Activated naive CD8-positive, alpha-beta T cell treated with anti-CD3 and anti-CD28 coated beads for 36 hours (primary cell): ENCODE data around the gene POU3F1. TPM values are rescaled to one million over a fixed set of nuclear protein-coding genes. Genes with fewer than 3 reads are reported as not detected.

Source experiments
- DNase-seq: peaks from one replicate; pipeline ENCODE4 v3.0.0; 2021
- H3K27ac Mint-ChIP-seq: one replicate; pipeline ENCODE4 v1.8.0; 2022; ENCODE audit warnings: mild to moderate bottlenecking, moderate library complexity, mixed read lengths
- H3K27me3 Mint-ChIP-seq: one replicate; pipeline ENCODE4 v1.8.0; 2022; ENCODE audit warnings: mild to moderate bottlenecking, mixed read lengths
- H3K36me3 Mint-ChIP-seq: one replicate; pipeline ENCODE4 v1.8.0; 2021; ENCODE audit warnings: mild to moderate bottlenecking, mixed read lengths
- H3K4me1 Mint-ChIP-seq: one replicate; pipeline ENCODE4 v1.8.0; 2021; ENCODE audit warnings: mixed read lengths
- H3K4me3 Mint-ChIP-seq: one replicate; pipeline ENCODE4 v1.8.0; 2022; ENCODE audit warnings: mild to moderate bottlenecking, moderate library complexity, mixed read lengths
- H3K9me3 Mint-ChIP-seq: one replicate; pipeline ENCODE4 v1.8.0; 2022; ENCODE audit warnings: mixed read lengths
- total RNA-seq, 2 experiments: library from RNA; stranded (reverse); gene quantifications; one replicate each; pipeline ENCODE4 v1.2.3, GENCODE V29; 2021

POU3F1 gene
- total RNA-seq: under 1 TPM in 1 of 2 experiments, not detected in 1; 0.10 TPM

DNA sequence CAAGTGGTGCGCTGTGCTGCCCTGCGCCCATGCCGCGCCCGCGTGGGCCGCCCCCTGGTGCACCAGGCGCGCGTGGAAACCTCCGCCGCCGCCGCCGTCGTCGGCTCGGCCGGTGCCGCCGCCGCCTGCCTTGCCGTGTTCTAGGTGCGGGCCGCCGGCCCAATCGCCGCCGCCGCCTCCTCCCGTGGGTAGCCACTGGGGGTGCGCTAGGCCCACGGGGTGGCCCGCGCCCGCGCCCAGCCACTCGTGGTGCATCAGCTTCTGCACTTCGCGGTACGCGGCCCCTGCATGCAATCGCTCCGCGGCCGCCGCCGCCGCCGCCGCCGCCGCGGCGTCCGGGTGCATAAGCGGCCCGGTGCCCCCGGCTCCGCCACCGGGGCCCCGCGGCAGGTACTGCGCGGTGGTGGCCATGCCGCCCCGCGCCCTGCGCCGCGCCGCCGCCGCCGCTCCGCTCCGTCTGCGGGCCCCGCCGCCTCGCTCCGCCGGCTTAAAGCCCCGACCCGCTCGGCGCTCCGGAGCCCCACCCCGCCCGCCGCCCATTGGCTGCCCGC, at the start of gene POU3F1:
POU3F1 (minus strand) TSS at position 461 of the 551 bp plus-strand sequence; CDS start at position 411, 50 bp downstream.
- no peaks in the 10 kb centered on the region for H3K36me3 Mint-ChIP-seq
- peaks cover 61% of the 10 kb centered on the region for H3K27me3 Mint-ChIP-seq
- H3K27ac Mint-ChIP-seq: no peak within 1 kb of the TSS
- no peak for DNase-seq
- H3K4me1 Mint-ChIP-seq: peaks cover 2% of the 10 kb centered on the region
- H3K9me3 Mint-ChIP-seq: no peaks in the 10 kb centered on the region
- peak within 1 kb of the TSS; percentile 68 for H3K4me3 Mint-ChIP-seq

DNA sequence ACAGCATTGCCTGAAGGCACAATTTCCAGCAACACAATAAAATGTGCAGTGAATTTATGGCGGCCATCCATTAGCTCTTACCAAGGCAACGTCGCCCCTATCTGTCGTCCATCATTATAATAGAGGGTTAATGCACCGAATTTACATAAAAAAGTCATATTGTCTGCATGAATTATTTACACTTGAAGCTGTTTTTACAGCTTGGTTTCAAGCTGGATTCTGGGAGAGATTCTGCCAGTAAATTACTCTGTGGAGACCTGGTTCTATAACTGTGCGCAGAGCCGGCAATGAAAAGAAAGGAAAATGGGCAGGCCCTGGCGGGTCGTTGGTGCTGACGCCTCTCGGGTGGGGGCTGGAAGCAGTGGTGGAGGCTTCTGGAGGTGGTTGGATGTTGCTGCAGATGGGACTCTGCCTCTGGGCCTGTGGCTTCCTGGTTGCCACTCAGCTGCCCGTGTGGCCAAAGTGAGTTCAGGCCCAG, 48.9 kb upstream of the POU3F1 start:
- Mint-ChIP-seq H3K27ac (no peak overlapping the region), H3K9me3 (no peaks in the 10 kb centered on the region), H3K4me1 (no peaks in the 10 kb centered on the region), H3K36me3 (no peaks in the 10 kb centered on the region), H3K4me3 (no peak overlapping the region), H3K27me3 (peaks cover 22% of the 10 kb centered on the region)
- no peak for DNase-seq

- no peak overlapping the region for H3K27ac Mint-ChIP-seq
- H3K4me1 Mint-ChIP-seq: no peaks in the 10 kb centered on the region
- no peaks in the 10 kb centered on the region for H3K36me3 Mint-ChIP-seq
- H3K4me3 Mint-ChIP-seq: no peak overlapping the region
- peaks cover 28% of the 10 kb centered on the region for H3K27me3 Mint-ChIP-seq
- no peaks in the 10 kb centered on the region for H3K9me3 Mint-ChIP-seq
- no peak for DNase-seq
These were observed 48.2 kb upstream of the POU3F1 start for GRCh38 chr1:38094711-38095290.

DNA sequence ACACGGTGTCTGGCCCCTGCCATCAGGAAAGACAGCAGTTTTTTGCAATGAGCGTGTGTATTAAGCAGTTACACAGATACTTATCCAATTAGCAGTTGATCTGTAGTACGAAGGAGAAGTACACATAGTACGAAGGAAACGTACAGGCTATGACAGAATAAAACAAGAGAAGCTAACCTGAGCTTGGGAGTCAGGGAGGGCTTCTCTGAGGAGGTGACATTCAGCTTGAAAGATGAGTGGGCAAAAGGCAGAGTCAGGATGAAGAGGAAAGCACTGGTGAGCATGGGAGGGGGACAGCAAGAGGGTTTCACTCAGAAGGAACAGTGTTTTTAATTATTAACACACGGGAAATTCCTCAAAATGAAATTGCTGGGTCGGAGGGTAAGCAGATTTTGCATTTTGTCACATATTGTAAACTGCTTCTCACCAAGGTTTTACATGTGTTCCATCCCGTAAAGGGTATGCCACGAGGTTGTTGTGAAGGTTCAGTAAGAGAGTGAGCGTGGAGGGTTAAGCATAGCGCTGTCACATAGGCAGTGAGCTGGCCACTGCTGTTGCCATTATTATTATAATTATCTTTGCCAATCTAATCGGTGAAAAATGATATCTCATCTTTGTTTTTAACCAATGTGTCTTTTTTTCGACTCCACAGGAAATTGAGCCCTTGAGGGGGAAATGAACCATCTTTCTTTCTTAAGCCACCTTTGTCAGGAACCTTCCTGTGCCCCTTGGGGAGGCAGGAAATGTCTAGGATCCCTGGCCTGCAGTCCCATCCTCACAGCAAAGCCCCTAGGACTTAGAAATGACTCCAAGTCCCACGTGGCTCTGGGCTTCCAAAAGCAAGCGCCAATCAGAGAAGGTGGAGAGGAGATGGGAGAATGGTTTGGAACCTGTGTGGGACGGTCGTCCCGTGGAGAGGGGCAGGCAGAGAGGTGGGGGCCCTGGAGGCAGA, 47.3 kb upstream of the POU3F1 start:
- no peak overlapping the region for H3K4me3 Mint-ChIP-seq
- no peaks in the 10 kb centered on the region for H3K9me3 Mint-ChIP-seq
- no peaks in the 10 kb centered on the region for H3K4me1 Mint-ChIP-seq
- no peak for DNase-seq
- no peaks in the 10 kb centered on the region for H3K36me3 Mint-ChIP-seq
- H3K27me3 Mint-ChIP-seq: peaks cover 32% of the 10 kb centered on the region
- no peak overlapping the region for H3K27ac Mint-ChIP-seq

GRCh38 chr1:38092256-38092655, 45.7 kb upstream of the POU3F1 start:
- no peaks in the 10 kb centered on the region for H3K36me3 Mint-ChIP-seq
- H3K4me3 Mint-ChIP-seq: no peak overlapping the region
- DNase-seq: no peak
- no peaks in the 10 kb centered on the region for H3K4me1 Mint-ChIP-seq
- H3K27me3 Mint-ChIP-seq: peaks cover 35% of the 10 kb centered on the region
- H3K9me3 Mint-ChIP-seq: no peaks in the 10 kb centered on the region
- no peak overlapping the region for H3K27ac Mint-ChIP-seq

DNA sequence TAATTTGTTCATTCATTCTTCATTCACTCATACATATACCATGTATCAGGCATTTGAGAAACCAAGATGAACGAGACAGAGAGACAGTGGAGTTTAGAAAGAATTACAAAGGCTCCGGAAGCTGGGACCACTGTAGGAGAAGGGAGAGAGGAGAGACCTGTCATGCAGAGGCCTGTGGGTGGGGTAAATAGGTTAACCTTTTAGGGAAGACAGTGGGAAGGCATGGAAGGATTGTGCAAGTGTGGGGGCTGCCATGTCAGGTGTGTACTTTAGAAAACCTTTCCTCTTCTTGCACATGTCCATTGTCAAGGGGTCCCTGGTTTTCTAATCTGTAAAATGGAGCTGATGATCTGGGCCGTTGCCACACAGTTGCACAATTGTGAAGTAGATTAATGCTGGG, 44.2 kb upstream of the POU3F1 start:
- Mint-ChIP-seq H3K4me1 (no peaks in the 10 kb centered on the region), H3K27me3 (peaks cover 35% of the 10 kb centered on the region), H3K27ac (no peak overlapping the region), H3K36me3 (no peaks in the 10 kb centered on the region), H3K4me3 (no peak overlapping the region), H3K9me3 (no peaks in the 10 kb centered on the region)
- no peak for DNase-seq

GRCh38 chr1:38089712-38090360, 43.2 kb upstream of the POU3F1 start:
- H3K27ac Mint-ChIP-seq: no peak overlapping the region
- H3K9me3 Mint-ChIP-seq: no peaks in the 10 kb centered on the region
- peaks cover 35% of the 10 kb centered on the region for H3K27me3 Mint-ChIP-seq
- H3K4me3 Mint-ChIP-seq: no peak overlapping the region
- no peaks in the 10 kb centered on the region for H3K4me1 Mint-ChIP-seq
- no peak for DNase-seq
- H3K36me3 Mint-ChIP-seq: no peaks in the 10 kb centered on the region

- Mint-ChIP-seq H3K4me1 (no peaks in the 10 kb centered on the region), H3K9me3 (no peaks in the 10 kb centered on the region), H3K4me3 (no peak overlapping the region), H3K36me3 (no peaks in the 10 kb centered on the region), H3K27ac (no peak overlapping the region), H3K27me3 (peaks cover 30% of the 10 kb centered on the region)
- DNase-seq: no peak
These were observed 42.2 kb upstream of the POU3F1 start for GRCh38 chr1:38088791-38089190.

- Mint-ChIP-seq H3K27me3 (peaks cover 26% of the 10 kb centered on the region), H3K9me3 (no peaks in the 10 kb centered on the region), H3K36me3 (no peaks in the 10 kb centered on the region), H3K4me3 (no peak overlapping the region), H3K27ac (no peak overlapping the region), H3K4me1 (no peaks in the 10 kb centered on the region)
- DNase-seq: no peak
These were observed 41.8 kb upstream of the POU3F1 start for GRCh38 chr1:38088366-38088765.

DNA sequence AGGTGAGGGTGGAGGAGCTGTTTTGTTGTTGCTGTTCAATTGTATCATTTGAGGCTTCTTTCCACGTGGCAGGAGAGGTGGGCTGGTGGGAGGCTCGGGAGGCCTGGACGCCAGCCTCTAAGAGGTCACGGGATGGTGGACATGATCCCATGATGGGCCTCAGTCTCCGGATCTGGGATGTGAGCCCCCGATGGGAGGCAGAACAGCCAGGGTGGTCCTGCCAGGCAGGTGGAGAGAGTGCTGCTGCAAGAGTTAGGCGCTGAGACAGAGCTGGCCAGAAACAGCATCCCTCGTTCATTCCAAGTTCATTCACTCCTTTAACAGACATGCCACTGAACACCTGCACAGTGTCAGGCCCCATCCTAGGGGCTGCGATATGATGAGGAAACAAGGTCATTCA, 41.1 kb upstream of the POU3F1 start:
- Mint-ChIP-seq H3K36me3 (no peaks in the 10 kb centered on the region), H3K27ac (no peak overlapping the region), H3K4me1 (no peaks in the 10 kb centered on the region), H3K27me3 (peaks cover 24% of the 10 kb centered on the region), H3K4me3 (no peak overlapping the region), H3K9me3 (no peaks in the 10 kb centered on the region)
- DNase-seq: no peak

DNA sequence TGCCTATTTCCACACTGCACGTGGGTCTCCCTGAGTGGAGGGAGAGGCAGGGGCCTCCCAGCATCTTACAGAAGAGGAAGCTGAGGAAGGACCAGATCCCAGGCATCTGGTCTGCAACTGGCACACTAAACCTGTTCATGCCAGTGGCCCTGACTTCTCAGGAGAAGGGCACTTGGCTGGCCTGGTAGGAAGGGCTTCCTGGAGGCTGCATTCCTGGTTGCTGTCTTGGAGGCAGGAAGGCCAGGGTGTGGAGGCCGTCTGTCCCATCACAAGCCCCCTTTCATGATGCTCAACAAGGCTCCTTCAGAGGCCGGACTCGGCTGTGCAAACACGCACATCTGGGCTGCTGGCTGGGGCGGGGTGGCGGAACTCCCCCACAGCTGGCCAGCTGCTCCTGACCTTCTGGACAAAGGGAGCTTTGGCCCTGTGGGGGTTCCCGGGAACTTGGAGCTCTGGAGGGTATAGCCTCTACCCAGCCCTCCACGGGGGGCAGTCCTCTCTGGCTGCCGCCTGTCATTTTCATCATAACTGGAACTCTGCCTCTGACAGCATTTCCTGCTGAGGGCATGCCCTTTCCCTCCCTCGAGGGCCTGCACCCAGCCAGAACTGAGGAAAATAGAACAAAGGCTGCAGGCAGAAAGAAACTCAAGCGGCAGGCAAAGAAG, 39.2 kb upstream of the POU3F1 start:
- Mint-ChIP-seq H3K27me3 (peaks cover 18% of the 10 kb centered on the region), H3K4me1 (no peaks in the 10 kb centered on the region), H3K27ac (no peak overlapping the region), H3K36me3 (no peaks in the 10 kb centered on the region), H3K9me3 (no peaks in the 10 kb centered on the region), H3K4me3 (no peak overlapping the region)
- no peak for DNase-seq

DNA sequence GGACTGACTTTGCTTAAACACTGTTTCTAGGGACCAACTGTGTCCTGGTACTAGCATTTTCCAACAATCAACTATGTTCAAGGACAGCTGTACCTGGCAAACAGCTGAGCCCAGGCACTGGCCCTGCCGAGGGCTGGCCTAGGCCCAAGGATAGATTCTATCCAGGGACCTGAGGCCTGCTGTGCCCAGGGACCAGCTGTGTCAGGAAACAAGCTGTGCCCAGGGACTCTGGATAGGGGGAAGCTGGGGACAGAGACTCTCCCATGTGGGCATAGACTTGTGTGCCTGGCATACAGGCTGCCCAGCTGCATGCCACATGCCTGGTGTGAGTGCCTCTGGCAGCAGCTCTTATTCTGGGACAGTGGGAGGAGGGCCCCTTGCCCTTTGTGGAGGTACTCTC, 38.1 kb upstream of the POU3F1 start:
- Mint-ChIP-seq H3K4me1 (no peaks in the 10 kb centered on the region), H3K4me3 (no peak overlapping the region), H3K27me3 (peaks cover 9% of the 10 kb centered on the region), H3K9me3 (no peaks in the 10 kb centered on the region), H3K27ac (no peak overlapping the region), H3K36me3 (no peaks in the 10 kb centered on the region)
- DNase-seq: no peak

DNA sequence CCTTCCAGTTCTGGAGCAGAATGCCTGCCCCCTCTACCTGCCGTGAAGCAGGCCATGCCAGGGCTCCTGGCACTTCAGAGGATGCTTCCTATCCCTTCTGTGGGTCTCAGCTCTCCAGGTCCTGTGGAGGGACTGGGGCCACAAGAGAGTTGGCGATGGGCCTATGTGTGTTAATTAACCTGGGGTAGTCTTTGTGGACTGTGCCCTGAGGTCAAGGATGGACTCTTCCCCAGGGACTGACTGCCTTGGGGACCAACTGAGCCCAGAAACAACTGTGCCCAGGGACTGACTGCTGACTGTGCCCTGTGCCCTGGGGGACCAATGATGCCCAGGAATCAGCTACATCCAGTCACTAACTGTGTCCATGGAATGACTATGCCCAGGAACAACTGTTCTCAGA, 37.5 kb upstream of the POU3F1 start:
- peaks cover 8% of the 10 kb centered on the region for H3K27me3 Mint-ChIP-seq
- no peak overlapping the region for H3K27ac Mint-ChIP-seq
- no peaks in the 10 kb centered on the region for H3K4me1 Mint-ChIP-seq
- H3K9me3 Mint-ChIP-seq: no peaks in the 10 kb centered on the region
- no peaks in the 10 kb centered on the region for H3K36me3 Mint-ChIP-seq
- H3K4me3 Mint-ChIP-seq: no peak overlapping the region
- DNase-seq: no peak

DNA sequence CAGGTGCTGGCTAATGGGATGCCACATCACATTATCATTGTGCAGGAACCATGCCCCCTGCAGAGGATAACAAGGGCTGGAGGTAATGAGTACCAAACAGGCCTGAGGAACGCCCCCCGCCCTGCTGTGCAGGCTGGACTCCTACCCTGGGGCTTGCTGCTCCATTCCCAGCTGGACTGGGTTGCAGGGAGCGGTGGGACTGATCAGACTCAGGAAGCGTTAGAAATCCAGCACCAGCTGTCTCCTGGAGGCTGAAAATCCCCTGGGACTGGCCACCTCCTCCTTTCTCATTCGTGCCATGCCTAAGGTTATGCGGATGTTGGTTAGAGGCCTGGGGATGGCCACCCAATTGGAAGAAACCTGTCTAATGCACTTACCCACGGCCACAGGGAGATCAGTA, 36.9 kb upstream of the POU3F1 start:
- no peaks in the 10 kb centered on the region for H3K4me1 Mint-ChIP-seq
- H3K9me3 Mint-ChIP-seq: no peaks in the 10 kb centered on the region
- H3K4me3 Mint-ChIP-seq: no peak overlapping the region
- no peak for DNase-seq
- H3K27me3 Mint-ChIP-seq: peaks cover 10% of the 10 kb centered on the region
- no peaks in the 10 kb centered on the region for H3K36me3 Mint-ChIP-seq
- H3K27ac Mint-ChIP-seq: no peak overlapping the region
